ENCODE results near the gene NRXN3. TPM values are rescaled to one million over a fixed set of nuclear protein-coding genes. Genes with fewer than 3 reads are reported as not detected.

NRXN3 gene
- total RNA-seq, 1 experiment from 2014 or later, result 1.1 TPM

DNA sequence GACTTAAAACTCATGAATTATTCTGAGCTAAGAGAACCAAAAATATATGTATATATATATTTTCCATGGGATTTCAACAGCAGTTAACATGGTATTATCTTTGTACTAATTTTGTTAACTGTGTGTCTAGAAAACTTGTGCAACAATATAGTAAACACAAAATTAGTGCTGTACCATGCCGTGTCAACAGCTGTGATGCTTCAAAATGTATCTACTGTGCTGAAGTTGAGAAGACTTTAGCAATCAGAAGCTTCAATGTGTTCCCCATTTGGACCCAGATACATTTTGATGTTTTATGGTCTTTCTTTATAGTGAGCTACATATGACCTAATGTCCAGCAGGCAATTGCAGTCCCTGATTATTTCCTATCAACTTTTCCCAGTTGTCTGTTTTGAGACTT is 1635.5 kb downstream of the NRXN3 start:
- intact Hi-C loops (cut with micrococcal nuclease), result no loop called here
- Histone ChIP-seq H3K79me2 (ENCODE audit: low read length) (no peaks in the 10 kb centered on the region), H4K20me1 (ENCODE audit: low read length) (no peaks in the 10 kb centered on the region), H3K36me3 (ENCODE audit: low read depth, low read length) (no peaks in the 10 kb centered on the region), H2AFZ (ENCODE audit: low read length) (no peak overlapping the region), H3K4me3 (ENCODE audit: low read length) (no peak overlapping the region), H3K27ac (ENCODE audit: low read length) (no peak overlapping the region), H3K9me3 (ENCODE audit: low read length) (no peaks in the 10 kb centered on the region), H3K9ac (ENCODE audit: low read length) (no peak overlapping the region), H3K9me2 (replicated peaks; ENCODE audit: low read length) (no peaks in the 10 kb centered on the region), H3K4me2 (ENCODE audit: low read length) (no peak overlapping the region), H3F3A (ENCODE audit: low read length, unreplicated experiment) (no peaks in the 10 kb centered on the region), H3K27me3 (ENCODE audit: low read length) (no peaks in the 10 kb centered on the region), H3K4me1 (ENCODE audit: insufficient read depth, low read length) (no peaks in the 10 kb centered on the region)
- DNase-seq (no peak), ATAC-seq (no peak)
- BruUV-seq (replicated peaks), result no TSS peak
- TF ChIP-seq EZH2 (IDR thresholded peaks at IDR 0.05; ENCODE audit: low read length, unreplicated experiment) (no peak), EZH2phosphoT487 (IDR thresholded peaks at IDR 0.05; ENCODE audit: borderline replicate concordance, low read length) (no peak)
- TF ChIP-seq, protein P1, sequence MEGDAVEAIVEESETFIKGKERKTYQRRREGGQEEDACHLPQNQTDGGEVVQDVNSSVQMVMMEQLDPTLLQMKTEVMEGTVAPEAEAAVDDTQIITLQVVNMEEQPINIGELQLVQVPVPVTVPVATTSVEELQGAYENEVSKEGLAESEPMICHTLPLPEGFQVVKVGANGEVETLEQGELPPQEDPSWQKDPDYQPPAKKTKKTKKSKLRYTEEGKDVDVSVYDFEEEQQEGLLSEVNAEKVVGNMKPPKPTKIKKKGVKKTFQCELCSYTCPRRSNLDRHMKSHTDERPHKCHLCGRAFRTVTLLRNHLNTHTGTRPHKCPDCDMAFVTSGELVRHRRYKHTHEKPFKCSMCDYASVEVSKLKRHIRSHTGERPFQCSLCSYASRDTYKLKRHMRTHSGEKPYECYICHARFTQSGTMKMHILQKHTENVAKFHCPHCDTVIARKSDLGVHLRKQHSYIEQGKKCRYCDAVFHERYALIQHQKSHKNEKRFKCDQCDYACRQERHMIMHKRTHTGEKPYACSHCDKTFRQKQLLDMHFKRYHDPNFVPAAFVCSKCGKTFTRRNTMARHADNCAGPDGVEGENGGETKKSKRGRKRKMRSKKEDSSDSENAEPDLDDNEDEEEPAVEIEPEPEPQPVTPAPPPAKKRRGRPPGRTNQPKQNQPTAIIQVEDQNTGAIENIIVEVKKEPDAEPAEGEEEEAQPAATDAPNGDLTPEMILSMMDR (conservative IDR thresholded peaks at IDR 0.05; ENCODE audit: low read depth, low read length), result no peak
- CTCF ChIA-PET, result no interaction called here
- POLR2A ChIA-PET (ENCODE audit: unreplicated experiment), result no interaction called here

DNA sequence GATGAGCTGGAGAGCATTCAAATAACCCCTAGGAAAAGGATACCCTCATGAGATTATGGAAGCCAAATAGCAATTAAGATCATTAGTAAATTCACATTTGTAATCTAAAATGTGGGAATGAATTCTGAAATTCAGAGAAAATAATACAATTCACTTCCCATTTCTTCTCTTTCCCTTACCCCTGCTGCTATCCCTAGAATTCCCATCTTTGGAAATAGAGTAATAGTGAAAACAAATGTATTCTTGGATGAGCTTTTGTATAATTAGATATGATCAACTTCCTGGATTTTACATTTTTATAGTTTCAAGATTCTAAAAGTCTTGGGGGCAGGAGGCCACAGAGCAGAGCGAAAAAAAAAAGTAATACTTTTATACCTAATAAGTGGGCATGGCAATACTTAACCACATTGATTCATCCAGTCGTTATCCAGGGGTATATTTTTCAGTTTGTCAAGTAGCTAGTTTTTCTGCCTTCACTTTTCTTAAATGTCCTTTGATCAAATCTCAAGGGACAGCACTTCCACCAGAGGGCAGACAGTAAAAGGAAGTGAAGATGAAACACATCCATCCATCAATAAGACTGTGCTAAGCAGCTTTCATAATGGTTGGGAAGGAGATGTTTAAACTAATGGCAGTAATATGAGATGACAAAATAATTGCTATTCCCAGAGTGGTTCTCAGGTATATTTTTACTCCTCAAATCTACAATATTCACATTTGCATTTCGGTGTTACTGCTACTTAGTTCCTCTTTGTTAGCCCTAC is 1639.9 kb downstream of the NRXN3 start:
- H3K4me2 ChIP-seq (ENCODE audit: low read length), result no peak overlapping the region
- ATAC-seq (peak; percentile 67), DNase-seq (peak; percentile 64)
- no peak overlapping the region for H3K4me3 ChIP-seq (ENCODE audit: low read length)
- H3K27me3 ChIP-seq (ENCODE audit: low read length), result no peaks in the 10 kb centered on the region
- TF ChIP-seq, protein P1 (conservative IDR thresholded peaks at IDR 0.05; ENCODE audit: low read depth, low read length), result peak; percentile 71
- no peak for TF ChIP-seq EZH2phosphoT487 (IDR thresholded peaks at IDR 0.05; ENCODE audit: borderline replicate concordance, low read length)
- H3K27ac ChIP-seq (ENCODE audit: low read length), result no peak overlapping the region
- H3K79me2 ChIP-seq (ENCODE audit: low read length), result no peaks in the 10 kb centered on the region
- no peaks in the 10 kb centered on the region for H3K36me3 ChIP-seq (ENCODE audit: low read depth, low read length)
- intact Hi-C loops (cut with micrococcal nuclease), result loop anchor here (1.0 to 5.0 kb wide), 4 partner anchors 227 to 1052 kb away; no protein-coding TSS in a partner anchor
- no peaks in the 10 kb centered on the region for H3F3A ChIP-seq (ENCODE audit: low read length, unreplicated experiment)
- no peaks in the 10 kb centered on the region for H4K20me1 ChIP-seq (ENCODE audit: low read length)
- POLR2A ChIA-PET (ENCODE audit: unreplicated experiment), result interaction anchor here (0.6 kb wide), 2 partner anchors 11 to 46 kb away, joined by 3 to 7 read pairs; no protein-coding TSS in a partner anchor
- CTCF ChIA-PET, result interaction anchor here (0.6 to 1.7 kb wide), 7 partner anchors 246 to 1177 kb away, joined by 3 to 10 read pairs (median 3); no protein-coding TSS in a partner anchor
- H3K9me2 ChIP-seq (replicated peaks; ENCODE audit: low read length), result no peaks in the 10 kb centered on the region
- BruUV-seq (replicated peaks), result no TSS peak
- no peaks in the 10 kb centered on the region for H3K4me1 ChIP-seq (ENCODE audit: insufficient read depth, low read length)
- no peaks in the 10 kb centered on the region for H3K9me3 ChIP-seq (ENCODE audit: low read length)
- H3K9ac ChIP-seq (ENCODE audit: low read length), result no peak overlapping the region
- peak overlapping the region; percentile 35; the same call in 1 of the 2 replicates for H2AFZ ChIP-seq (ENCODE audit: low read length)

DNA sequence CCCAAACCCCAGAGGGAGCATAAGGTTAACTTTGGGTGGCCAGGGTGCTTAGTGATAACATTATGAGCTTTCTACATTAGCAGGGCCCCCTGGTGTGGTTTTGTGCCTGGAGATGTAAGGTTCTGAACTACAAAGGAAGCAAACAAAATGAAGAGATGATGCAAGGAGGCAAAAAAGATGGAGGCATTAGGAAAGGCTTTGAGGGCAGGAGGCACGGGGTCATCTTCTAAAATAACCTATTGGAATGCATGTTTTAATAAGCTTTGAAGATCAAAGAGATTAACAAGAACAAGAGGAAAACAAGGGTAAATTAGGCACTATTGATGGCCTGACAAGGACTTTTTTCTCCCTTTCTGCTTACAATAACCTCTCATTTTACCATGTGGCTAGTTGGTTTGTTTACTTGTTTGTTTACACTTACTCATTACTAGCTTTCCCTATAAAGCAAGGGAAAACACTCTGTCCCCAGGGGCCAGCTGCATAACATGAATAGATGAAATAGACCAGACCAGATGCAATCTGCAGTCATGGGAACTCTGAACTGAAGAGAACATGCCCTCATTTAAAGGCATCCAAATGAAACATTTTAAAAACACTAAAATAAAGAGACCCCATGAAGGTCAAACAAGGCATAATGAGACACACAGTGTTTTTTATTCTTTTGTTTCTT is 1650.8 kb downstream of the NRXN3 start:
- H3K27ac ChIP-seq (ENCODE audit: low read length), result no peak overlapping the region
- no peaks in the 10 kb centered on the region for H3K9me2 ChIP-seq (replicated peaks; ENCODE audit: low read length)
- no peaks in the 10 kb centered on the region for H3K27me3 ChIP-seq (ENCODE audit: low read length)
- CTCF ChIA-PET, result no interaction called here
- H3K79me2 ChIP-seq (ENCODE audit: low read length), result no peaks in the 10 kb centered on the region
- H3K9ac ChIP-seq (ENCODE audit: low read length), result no peak overlapping the region
- H3K4me3 ChIP-seq (ENCODE audit: low read length), result no peak overlapping the region
- no peaks in the 10 kb centered on the region for H3K9me3 ChIP-seq (ENCODE audit: low read length)
- H3K36me3 ChIP-seq (ENCODE audit: low read depth, low read length), result no peaks in the 10 kb centered on the region
- no TSS peak for BruUV-seq (replicated peaks)
- no peak overlapping the region for H3K4me2 ChIP-seq (ENCODE audit: low read length)
- DNase-seq, result no peak
- H3K4me1 ChIP-seq (ENCODE audit: insufficient read depth, low read length), result no peaks in the 10 kb centered on the region
- POLR2A ChIA-PET (ENCODE audit: unreplicated experiment), result no interaction called here
- no peaks in the 10 kb centered on the region for H3F3A ChIP-seq (ENCODE audit: low read length, unreplicated experiment)
- ATAC-seq, result no peak
- intact Hi-C loops (cut with micrococcal nuclease), result no loop called here
- H2AFZ ChIP-seq (ENCODE audit: low read length), result no peak overlapping the region
- no peaks in the 10 kb centered on the region for H4K20me1 ChIP-seq (ENCODE audit: low read length)
- no peak for TF ChIP-seq EZH2 (IDR thresholded peaks at IDR 0.05; ENCODE audit: low read length, unreplicated experiment)
- TF ChIP-seq, protein P1 (conservative IDR thresholded peaks at IDR 0.05; ENCODE audit: low read depth, low read length), result no peak
